Measurements from ENCODE around the gene GAD2.

GRCh38 chr10:26213157-26213800 is 3.3 kb upstream of the GAD2 start:
- TF ChIP-seq, protein P1, sequence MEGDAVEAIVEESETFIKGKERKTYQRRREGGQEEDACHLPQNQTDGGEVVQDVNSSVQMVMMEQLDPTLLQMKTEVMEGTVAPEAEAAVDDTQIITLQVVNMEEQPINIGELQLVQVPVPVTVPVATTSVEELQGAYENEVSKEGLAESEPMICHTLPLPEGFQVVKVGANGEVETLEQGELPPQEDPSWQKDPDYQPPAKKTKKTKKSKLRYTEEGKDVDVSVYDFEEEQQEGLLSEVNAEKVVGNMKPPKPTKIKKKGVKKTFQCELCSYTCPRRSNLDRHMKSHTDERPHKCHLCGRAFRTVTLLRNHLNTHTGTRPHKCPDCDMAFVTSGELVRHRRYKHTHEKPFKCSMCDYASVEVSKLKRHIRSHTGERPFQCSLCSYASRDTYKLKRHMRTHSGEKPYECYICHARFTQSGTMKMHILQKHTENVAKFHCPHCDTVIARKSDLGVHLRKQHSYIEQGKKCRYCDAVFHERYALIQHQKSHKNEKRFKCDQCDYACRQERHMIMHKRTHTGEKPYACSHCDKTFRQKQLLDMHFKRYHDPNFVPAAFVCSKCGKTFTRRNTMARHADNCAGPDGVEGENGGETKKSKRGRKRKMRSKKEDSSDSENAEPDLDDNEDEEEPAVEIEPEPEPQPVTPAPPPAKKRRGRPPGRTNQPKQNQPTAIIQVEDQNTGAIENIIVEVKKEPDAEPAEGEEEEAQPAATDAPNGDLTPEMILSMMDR (tag by site-specific recombination; IDR thresholded peaks at IDR 0.05): no peak
- TF ChIP-seq BCL11A (tag by site-specific recombination; IDR thresholded peaks at IDR 0.05; ENCODE audit: low read depth) (no peak), ZNF335 (tag by site-specific recombination; conservative IDR thresholded peaks at IDR 0.05) (no peak), ZNF830 (tag by site-specific recombination; IDR thresholded peaks at IDR 0.05; ENCODE audit: low read depth) (no peak), TCF7L2 (IDR thresholded peaks at IDR 0.05; ENCODE audit: borderline replicate concordance, low read depth, low read length) (no peak), ZSCAN16 (tag by site-specific recombination; IDR thresholded peaks at IDR 0.05) (no peak), IKZF3 (tag by site-specific recombination; IDR thresholded peaks at IDR 0.05) (no peak), ZNF621 (tag by site-specific recombination; IDR thresholded peaks at IDR 0.05) (no peak), PRDM4 (tag by site-specific recombination; IDR thresholded peaks at IDR 0.05) (no peak), ZNF148 (tag by site-specific recombination; IDR thresholded peaks at IDR 0.05; ENCODE audit: borderline replicate concordance) (no peak), MYNN (tag by site-specific recombination; IDR thresholded peaks at IDR 0.05; ENCODE audit: borderline replicate concordance) (no peak), ZNF221 (tag by site-specific recombination; IDR thresholded peaks at IDR 0.05; ENCODE audit: borderline replicate concordance) (no peak), ZNF23 (tag by site-specific recombination; IDR thresholded peaks at IDR 0.05; ENCODE audit: borderline replicate concordance) (no peak)
- TF ChIP-seq, protein P2, sequence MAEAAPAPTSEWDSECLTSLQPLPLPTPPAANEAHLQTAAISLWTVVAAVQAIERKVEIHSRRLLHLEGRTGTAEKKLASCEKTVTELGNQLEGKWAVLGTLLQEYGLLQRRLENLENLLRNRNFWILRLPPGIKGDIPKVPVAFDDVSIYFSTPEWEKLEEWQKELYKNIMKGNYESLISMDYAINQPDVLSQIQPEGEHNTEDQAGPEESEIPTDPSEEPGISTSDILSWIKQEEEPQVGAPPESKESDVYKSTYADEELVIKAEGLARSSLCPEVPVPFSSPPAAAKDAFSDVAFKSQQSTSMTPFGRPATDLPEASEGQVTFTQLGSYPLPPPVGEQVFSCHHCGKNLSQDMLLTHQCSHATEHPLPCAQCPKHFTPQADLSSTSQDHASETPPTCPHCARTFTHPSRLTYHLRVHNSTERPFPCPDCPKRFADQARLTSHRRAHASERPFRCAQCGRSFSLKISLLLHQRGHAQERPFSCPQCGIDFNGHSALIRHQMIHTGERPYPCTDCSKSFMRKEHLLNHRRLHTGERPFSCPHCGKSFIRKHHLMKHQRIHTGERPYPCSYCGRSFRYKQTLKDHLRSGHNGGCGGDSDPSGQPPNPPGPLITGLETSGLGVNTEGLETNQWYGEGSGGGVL (tag by site-specific recombination; IDR thresholded peaks at IDR 0.05): no peak

All from HEK293 (cell line).